HG02981 (cell line): ENCODE results near the gene NPAT.

Experiments
- ATAC-seq: cut with Tn5 transposase; IDR thresholded peaks from one replicate; pipeline ENCODE4 v1.9.1; 2021; ENCODE audit warnings: mild to moderate bottlenecking, moderate library complexity; ENCODE audit not compliant: unreplicated experiment

The NPAT gene

GRCh38 chr11:108220721-108221336 lies 1.6 kb downstream of the NPAT start:
- no peak for ATAC-seq

GRCh38 chr11:108218912-108219783 lies 3.3 kb downstream of the NPAT start:
- no peak for ATAC-seq

GRCh38 chr11:108218455-108218854 lies 4.0 kb downstream of the NPAT start:
- no peak for ATAC-seq

- ATAC-seq, result no peak
Measured at GRCh38 chr11:108216988-108217387, 5.5 kb downstream of the NPAT start.

- no peak for ATAC-seq
Measured at GRCh38 chr11:108213784-108214183, 8.7 kb downstream of the NPAT start.

GRCh38 chr11:108210441-108210840 lies 12.0 kb downstream of the NPAT start:
- no peak for ATAC-seq

- no peak for ATAC-seq
Measured at GRCh38 chr11:108207683-108208060, 14.8 kb downstream of the NPAT start.

GRCh38 chr11:108206969-108207682 lies 15.3 kb downstream of the NPAT start:
- no peak for ATAC-seq

- no peak for ATAC-seq
Measured at GRCh38 chr11:108206171-108206570, 16.3 kb downstream of the NPAT start.

GRCh38 chr11:108204929-108205499 lies 17.4 kb downstream of the NPAT start:
- ATAC-seq, result no peak

- ATAC-seq, result no peak
Measured at GRCh38 chr11:108204376-108204775, 18.1 kb downstream of the NPAT start.

- ATAC-seq, result no peak
Measured at GRCh38 chr11:108203075-108203474, 19.4 kb downstream of the NPAT start.

GRCh38 chr11:108199446-108200321 lies 22.8 kb downstream of the NPAT start:
- peak; percentile 49 for ATAC-seq

GRCh38 chr11:108198833-108199232 lies 23.6 kb downstream of the NPAT start:
- ATAC-seq, result no peak

- no peak for ATAC-seq
Measured at GRCh38 chr11:108197351-108197750, 25.1 kb downstream of the NPAT start.

- ATAC-seq, result no peak
Measured at GRCh38 chr11:108196901-108197300, 25.5 kb downstream of the NPAT start.

- ATAC-seq, result no peak
Measured at GRCh38 chr11:108193725-108194124, 28.7 kb downstream of the NPAT start.

- ATAC-seq, result no peak
Measured at GRCh38 chr11:108177570-108177969, 44.9 kb downstream of the NPAT start.

- ATAC-seq, result no peak
Measured at GRCh38 chr11:108170184-108170583, 52.3 kb downstream of the NPAT start.

GRCh38 chr11:108167624-108168023 lies 54.8 kb downstream of the NPAT start:
- ATAC-seq, result no peak
